Measurements from ENCODE around the gene TACC2.

TACC2 gene

GRCh38 chr10:122248356-122249302 lies 259.7 kb downstream of the TACC2 start:
- Histone ChIP-seq H3K79me2 (ENCODE audit: insufficient read depth, low read length) (no peaks in the 10 kb centered on the region), H2AFZ (ENCODE audit: low read length) (no peak overlapping the region), H3K27me3 (ENCODE audit: insufficient read depth, low read length) (no peaks in the 10 kb centered on the region), H3K9ac (ENCODE audit: low read length) (no peak overlapping the region), H4K20me1 (ENCODE audit: insufficient read depth, low read length) (no peaks in the 10 kb centered on the region), H3K4me1 (ENCODE audit: insufficient read depth, low read length, severe bottlenecking) (no peaks in the 10 kb centered on the region), H3K4me2 (ENCODE audit: low read length) (no peak overlapping the region), H3K9me2 (ENCODE audit: low read depth, low read length) (no peaks in the 10 kb centered on the region), H3F3A (ENCODE audit: insufficient read depth, low read length) (no peaks in the 10 kb centered on the region), H3K9me3 (ENCODE audit: low read length) (no peaks in the 10 kb centered on the region), H3K4me3 (ENCODE audit: low read depth, low read length, poor library complexity, severe bottlenecking) (no peak overlapping the region), H3K27ac (ENCODE audit: low read depth, low read length, poor library complexity, severe bottlenecking) (no peak overlapping the region), H3K36me3 (ENCODE audit: insufficient read depth, low read length) (no peaks in the 10 kb centered on the region)
- TF ChIP-seq EZH2 (IDR thresholded peaks at IDR 0.05; ENCODE audit: borderline replicate concordance, low read length) (no peak), CTCF (IDR thresholded peaks at IDR 0.05; ENCODE audit: low read length) (no peak)

DNA sequence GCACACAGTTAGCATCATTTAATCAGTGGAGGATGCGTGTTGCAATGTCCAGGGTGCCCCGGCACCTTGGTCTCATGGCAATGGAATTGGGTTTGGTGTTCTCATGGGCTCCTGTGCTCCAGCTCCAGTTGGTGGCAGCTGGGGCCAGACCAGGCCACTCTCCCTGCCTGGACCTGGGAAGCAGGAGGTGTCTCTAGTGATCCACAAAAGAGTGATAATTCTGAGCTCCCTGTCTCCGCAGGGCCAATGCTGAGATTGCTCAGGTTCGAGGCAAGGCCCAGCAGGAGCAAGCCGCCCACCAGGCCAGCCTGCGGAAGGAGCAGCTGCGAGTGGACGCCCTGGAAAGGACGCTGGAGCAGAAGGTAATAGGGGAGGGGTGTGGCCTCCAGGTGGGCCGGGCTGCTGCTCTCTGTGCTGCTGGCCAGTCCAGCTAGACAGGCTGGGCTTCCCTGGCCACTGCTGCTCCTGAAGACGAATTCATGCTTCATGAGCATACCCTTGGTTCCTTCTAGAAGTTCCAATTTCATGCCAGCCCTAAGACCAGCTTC lies 260.4 kb downstream of the TACC2 start:
- no peaks in the 10 kb centered on the region for H3K4me1 ChIP-seq (ENCODE audit: insufficient read depth, low read length, severe bottlenecking)
- H2AFZ ChIP-seq (ENCODE audit: low read length), result no peak overlapping the region
- H3K27me3 ChIP-seq (ENCODE audit: insufficient read depth, low read length), result no peaks in the 10 kb centered on the region
- H3K79me2 ChIP-seq (ENCODE audit: insufficient read depth, low read length), result no peaks in the 10 kb centered on the region
- TF ChIP-seq EZH2 (IDR thresholded peaks at IDR 0.05; ENCODE audit: borderline replicate concordance, low read length) (no peak), CTCF (IDR thresholded peaks at IDR 0.05; ENCODE audit: low read length) (no peak)
- no peaks in the 10 kb centered on the region for H3K9me2 ChIP-seq (ENCODE audit: low read depth, low read length)
- H4K20me1 ChIP-seq (ENCODE audit: insufficient read depth, low read length), result no peaks in the 10 kb centered on the region
- no peak overlapping the region for H3K9ac ChIP-seq (ENCODE audit: low read length)
- H3K27ac ChIP-seq (ENCODE audit: low read depth, low read length, poor library complexity, severe bottlenecking), result no peak overlapping the region
- H3K36me3 ChIP-seq (ENCODE audit: insufficient read depth, low read length), result no peaks in the 10 kb centered on the region
- no peaks in the 10 kb centered on the region for H3F3A ChIP-seq (ENCODE audit: insufficient read depth, low read length)
- no peaks in the 10 kb centered on the region for H3K9me3 ChIP-seq (ENCODE audit: low read length)
- no peak overlapping the region for H3K4me2 ChIP-seq (ENCODE audit: low read length)
- H3K4me3 ChIP-seq (ENCODE audit: low read depth, low read length, poor library complexity, severe bottlenecking), result no peak overlapping the region

DNA sequence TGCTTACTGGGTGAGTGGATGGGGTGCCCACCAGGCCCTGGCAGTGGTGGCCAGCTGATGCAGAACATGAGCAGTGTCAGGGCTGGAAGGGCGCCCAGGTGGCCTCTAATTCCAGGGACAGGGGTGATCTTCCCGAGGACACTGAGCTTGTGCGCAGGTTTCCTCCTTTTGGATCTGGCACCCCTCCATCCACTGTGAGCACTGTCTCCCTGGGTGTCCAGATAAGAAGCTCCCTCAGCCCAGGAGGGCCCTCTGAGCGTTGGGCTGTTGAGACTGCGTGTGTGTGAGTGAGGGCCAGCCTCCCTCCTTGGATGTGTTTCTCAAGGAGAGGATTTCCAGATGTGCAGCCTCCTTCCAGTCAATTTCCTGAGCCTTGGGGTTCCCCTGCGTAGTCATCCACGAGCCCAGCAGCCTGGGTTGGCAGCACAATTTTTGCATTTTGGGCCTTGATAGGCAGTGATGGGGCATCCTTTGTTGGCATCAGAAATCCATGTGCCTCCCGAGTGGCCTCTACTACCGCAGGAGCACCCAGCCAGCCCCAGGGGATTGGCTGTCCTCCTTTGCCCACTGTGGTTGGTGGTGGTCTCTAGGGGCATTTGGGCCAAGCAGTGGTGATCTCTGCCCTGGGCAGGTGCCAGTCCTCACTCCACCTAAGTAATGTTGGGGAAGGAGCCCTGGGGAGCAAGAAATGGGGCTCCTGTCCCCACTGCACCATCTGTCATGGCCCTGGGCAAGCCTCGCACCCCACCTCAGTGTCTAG lies 261.2 kb downstream of the TACC2 start:
- no peaks in the 10 kb centered on the region for H3K36me3 ChIP-seq (ENCODE audit: insufficient read depth, low read length)
- no peaks in the 10 kb centered on the region for H3K4me1 ChIP-seq (ENCODE audit: insufficient read depth, low read length, severe bottlenecking)
- no peak overlapping the region for H3K4me2 ChIP-seq (ENCODE audit: low read length)
- no peaks in the 10 kb centered on the region for H3K27me3 ChIP-seq (ENCODE audit: insufficient read depth, low read length)
- H4K20me1 ChIP-seq (ENCODE audit: insufficient read depth, low read length), result no peaks in the 10 kb centered on the region
- TF ChIP-seq EZH2 (IDR thresholded peaks at IDR 0.05; ENCODE audit: borderline replicate concordance, low read length) (no peak), CTCF (IDR thresholded peaks at IDR 0.05; ENCODE audit: low read length) (no peak)
- H3K9ac ChIP-seq (ENCODE audit: low read length), result no peak overlapping the region
- no peak overlapping the region for H3K27ac ChIP-seq (ENCODE audit: low read depth, low read length, poor library complexity, severe bottlenecking)
- no peaks in the 10 kb centered on the region for H3K9me3 ChIP-seq (ENCODE audit: low read length)
- no peaks in the 10 kb centered on the region for H3K9me2 ChIP-seq (ENCODE audit: low read depth, low read length)
- no peaks in the 10 kb centered on the region for H3K79me2 ChIP-seq (ENCODE audit: insufficient read depth, low read length)
- H3K4me3 ChIP-seq (ENCODE audit: low read depth, low read length, poor library complexity, severe bottlenecking), result no peak overlapping the region
- H2AFZ ChIP-seq (ENCODE audit: low read length), result no peak overlapping the region
- H3F3A ChIP-seq (ENCODE audit: insufficient read depth, low read length), result no peaks in the 10 kb centered on the region
